HG03575 (cell line): Measurements from ENCODE around the gene HIP1.
"Not testable (repeated sequence)": the region's sequence is repeated elsewhere in the genome, so short reads cannot be mapped to it uniquely, and the experiment has no call there.

ENCODE experiments used
- ATAC-seq: cut with Tn5 transposase; IDR thresholded peaks from one replicate; pipeline ENCODE4 v1.9.1; 2021; ENCODE audit not compliant: unreplicated experiment, insufficient number of reproducible peaks, low FRiP score; ENCODE audit errors: extremely low read depth

Gene HIP1

GRCh38 chr7:75485355-75485978 is 253.3 kb downstream of the HIP1 start:
- ATAC-seq: not testable (repeated sequence)
